HepG2 (cell line): ENCODE results near the gene RBL1. TPM values are rescaled to one million over a fixed set of nuclear protein-coding genes. Genes with fewer than 3 reads are reported as not detected.

Experiments used
- ATF7 ChIP-seq, 2 experiments: fragments of 450-650 bp in 1 of 2; sonication (generic) in 1 of 2; formaldehyde crosslinking in 1 of 2; IDR thresholded peaks; 2 replicates each; pipeline versions ENCODE4 v1.4.0 to v1.6.1; 2016 to 2020; ENCODE audit warnings: antibody characterized with exemption in 1 of 2, mild to moderate bottlenecking in 1 of 2, missing genetic modification reagents in 1 of 2
- CEBPG ChIP-seq: IDR thresholded peaks from 2 replicates; pipeline ENCODE4 v1.6.1; 2016
- ELF3 ChIP-seq: IDR thresholded peaks from 2 replicates; pipeline ENCODE4 v1.6.1; 2016; ENCODE audit warnings: missing genetic modification reagents, missing compliant biosample characterization
- FOXA3 ChIP-seq: IDR thresholded peaks from 2 replicates; pipeline ENCODE4 v1.6.1; 2016; ENCODE audit warnings: missing genetic modification reagents, missing compliant biosample characterization
- GABPA ChIP-seq, 2 experiments: IDR thresholded peaks; 2 replicates each; pipeline ENCODE4 v1.6.1; 2011 to 2016; ENCODE audit warnings: low read depth in 2 of 2, low read length in 1 of 2, missing biosample characterization in 1 of 2, missing genetic modification characterization in 1 of 2
- HDAC6 ChIP-seq: fragments of 200-600 bp; sonication (generic); IDR thresholded peaks from 2 replicates; pipeline ENCODE4 v1.7.0; 2017; ENCODE audit warnings: mild to moderate bottlenecking, antibody characterized with exemption, low read length, low read depth
- HNF4G ChIP-seq, 2 experiments: sonication (generic) in 1 of 2; formaldehyde crosslinking in 1 of 2; IDR thresholded peaks; 2 replicates each; pipeline versions ENCODE4 v1.4.0 to v1.6.1; 2011 to 2020; ENCODE audit warnings: borderline replicate concordance in 2 of 2, low read depth in 2 of 2, mild to moderate bottlenecking in 2 of 2, low read length in 1 of 2, missing genetic modification reagents in 1 of 2, moderate library complexity in 1 of 2
- ISL2 ChIP-seq: sonication (generic); formaldehyde crosslinking; IDR thresholded peaks from 2 replicates; pipeline ENCODE4 v1.5.0; 2020; ENCODE audit warnings: missing genetic modification reagents
- KAT7 ChIP-seq: IDR thresholded peaks from 2 replicates; pipeline ENCODE4 v1.6.1; 2018; ENCODE audit warnings: borderline replicate concordance, missing compliant biosample characterization
- KDM4B ChIP-seq: sonication (generic); formaldehyde crosslinking; IDR thresholded peaks from 2 replicates; pipeline ENCODE4 v1.4.0; 2020; ENCODE audit warnings: missing genetic modification reagents
- KMT2A ChIP-seq: sonication (generic); formaldehyde crosslinking; IDR thresholded peaks from 2 replicates; pipeline ENCODE4 v1.4.0; 2020; ENCODE audit warnings: missing genetic modification reagents
- POGZ ChIP-seq: sonication (generic); formaldehyde crosslinking; IDR thresholded peaks from 2 replicates; pipeline ENCODE4 v1.4.0; 2020; ENCODE audit warnings: mild to moderate bottlenecking, missing genetic modification reagents
- PRMT3 ChIP-seq: sonication (generic); formaldehyde crosslinking; IDR thresholded peaks from 2 replicates; pipeline ENCODE4 v1.8.1; 2022; ENCODE audit warnings: low read depth, mild to moderate bottlenecking, moderate library complexity, missing genetic modification reagents, borderline replicate concordance
- SAP130 ChIP-seq: IDR thresholded peaks from 2 replicates; pipeline ENCODE4 v1.6.1; 2016; ENCODE audit warnings: low read depth
- TEAD2 ChIP-seq: sonication (generic); formaldehyde crosslinking; IDR thresholded peaks from 2 replicates; pipeline ENCODE4 v1.9.0; 2021; ENCODE audit warnings: missing genetic modification reagents
- ZBTB20 ChIP-seq: sonication (generic); formaldehyde crosslinking; IDR thresholded peaks from 2 replicates; pipeline ENCODE4 v1.8.1; 2023; ENCODE audit warnings: missing genetic modification reagents, low read depth, mild to moderate bottlenecking, borderline replicate concordance
- ZBTB43 ChIP-seq: sonication (generic); formaldehyde crosslinking; conservative IDR thresholded peaks from 2 replicates; pipeline ENCODE4 v1.4.0; 2020; ENCODE audit warnings: missing genetic modification reagents
- ZBTB49 ChIP-seq: sonication (generic); formaldehyde crosslinking; IDR thresholded peaks from 2 replicates; pipeline ENCODE4 v1.4.0; 2020; ENCODE audit warnings: missing genetic modification reagents, borderline replicate concordance
- ZC3H13 ChIP-seq: sonication (generic); formaldehyde crosslinking; IDR thresholded peaks from 2 replicates; pipeline ENCODE4 v1.8.1; 2023; ENCODE audit warnings: mild to moderate bottlenecking, missing genetic modification reagents, moderate library complexity
- ZFYVE20 ChIP-seq: sonication (generic); formaldehyde crosslinking; IDR thresholded peaks from 2 replicates; pipeline ENCODE4 v1.8.0; 2023; ENCODE audit warnings: low read depth, mild to moderate bottlenecking, moderate library complexity, missing genetic modification reagents, borderline replicate concordance
- ZNF274 ChIP-seq: sonication (generic); formaldehyde crosslinking; IDR thresholded peaks from 2 replicates; pipeline ENCODE4 v1.5.1; 2020; ENCODE audit warnings: mild to moderate bottlenecking, missing genetic modification reagents
- ZNF282 ChIP-seq: fragments of 450-650 bp; IDR thresholded peaks from 2 replicates; pipeline ENCODE4 v1.6.1; 2018; ENCODE audit not compliant: partially characterized antibody
- ZNF33B ChIP-seq: sonication (generic); formaldehyde crosslinking; IDR thresholded peaks from 2 replicates; pipeline ENCODE4 v1.5.1; 2020; ENCODE audit warnings: mild to moderate bottlenecking, missing genetic modification reagents
- ZNF770 ChIP-seq: sonication (generic); formaldehyde crosslinking; IDR thresholded peaks from 2 replicates; pipeline ENCODE4 v1.5.0; 2020; ENCODE audit warnings: mild to moderate bottlenecking, missing genetic modification reagents
- ZSCAN29 ChIP-seq: sonication (generic); formaldehyde crosslinking; conservative IDR thresholded peaks from 2 replicates; pipeline ENCODE4 v1.4.0; 2020; ENCODE audit warnings: mild to moderate bottlenecking, missing genetic modification reagents
- polyA plus RNA-seq, 8 experiments: library from polyadenylated mRNA; depleted of rRNA in 3 of 8; stranded (reverse) in 7 of 8; unstranded in 1 of 8; fragments of >200 nt; fragmentation: Illumina TruSeq in 4 of 8; extraction: Trizol in 4 of 8; gene quantifications; 2 replicates each; pipeline versions ENCODE4 v1.2.1 to v1.2.3, GENCODE V29; 2011 to 2016; ENCODE audit warnings: low read depth in 4 of 8, missing spikeins in 1 of 8, mixed read lengths in 1 of 8; ENCODE audit not compliant: insufficient read depth in 1 of 8
- total RNA-seq, 5 experiments: library from RNA; depleted of rRNA; stranded (reverse); fragments of >200 nt; fragmentation: Illumina TruSeq; extraction: Trizol; gene quantifications; 2 replicates each; pipeline ENCODE4 v1.2.3, GENCODE V29; 2016; ENCODE audit warnings: low read depth in 1 of 5

RBL1 gene
- total and polyA plus RNA-seq, 2 of the 13 experiments (the other 11 are each of a cell fraction or from before 2014, with no cell fraction given) = 6.0 to 27.5 TPM

- TF ChIP-seq ZBTB49 (CRISPR knock-in tag) = no peak
- no peak for TF ChIP-seq ZSCAN29 (CRISPR knock-in tag)
- TF ChIP-seq HNF4G (IDR thresholded peaks at IDR 0.05; ENCODE audit: borderline replicate concordance, low read depth, low read length) = peak; percentile 76
- no peak for TF ChIP-seq HNF4G (CRISPR knock-in tag; IDR thresholded peaks at IDR 0.05; ENCODE audit: borderline replicate concordance, low read depth)
- TF ChIP-seq HDAC6 = no peak
- TF ChIP-seq GABPA (IDR thresholded peaks at IDR 0.05; ENCODE audit: low read depth, low read length) = no peak
- no peak for TF ChIP-seq GABPA (CRISPR knock-in tag; IDR thresholded peaks at IDR 0.05; ENCODE audit: low read depth)
- TF ChIP-seq ZBTB43 = no peak
- 0 out of 2 replicates have a peak, but pooled peaks have one; percentile 7 for TF ChIP-seq ZNF770 (CRISPR knock-in tag)
- TF ChIP-seq FOXA3 (CRISPR knock-in tag) = 0 out of 2 replicates have a peak, but pooled peaks have one; percentile 18
- TF ChIP-seq ZNF33B = no peak
- TF ChIP-seq POGZ = 0 out of 2 replicates have a peak, but pooled peaks have one; percentile 53
- TF ChIP-seq ZNF282 = no peak
- TF ChIP-seq ELF3 (CRISPR knock-in tag) = peak; percentile 51; the same call in 1 of the 2 replicates
- no peak for TF ChIP-seq ZBTB20 (CRISPR knock-in tag)
- no peak for TF ChIP-seq ISL2 (CRISPR knock-in tag)
- no peak for TF ChIP-seq ZC3H13
- no peak for TF ChIP-seq KAT7
- TF ChIP-seq ATF7 (IDR thresholded peaks at IDR 0.05) = no peak
- no peak for TF ChIP-seq ATF7 (CRISPR knock-in tag; IDR thresholded peaks at IDR 0.05)
- TF ChIP-seq ZFYVE20 (CRISPR knock-in tag) = no peak
- TF ChIP-seq ZNF274 = no peak
- no peak for TF ChIP-seq PRMT3 (CRISPR knock-in tag)
- TF ChIP-seq KMT2A (CRISPR knock-in tag) = no peak
- no peak for TF ChIP-seq TEAD2 (CRISPR knock-in tag)
- peak; percentile 77 for TF ChIP-seq CEBPG (CRISPR knock-in tag)
- TF ChIP-seq SAP130 (CRISPR knock-in tag) = 0 out of 2 replicates have a peak, but pooled peaks have one; percentile 32
- TF ChIP-seq KDM4B (CRISPR knock-in tag) = no peak
These were observed 137.7 kb downstream of the RBL1 start (continued) for GRCh38 chr20:36957875-36958667.
